Ishikawa (cell line): ENCODE data around the gene SEPHS1.

Experiments used
- CEBPB ChIP-seq: IDR thresholded peaks from 2 replicates; pipeline ENCODE4 v1.6.1; 2012
- CREB1 ChIP-seq: IDR thresholded peaks from 2 replicates; pipeline ENCODE4 v1.6.1; 2012; ENCODE audit warnings: low read depth
- EGR1 ChIP-seq: IDR thresholded peaks from 2 replicates; pipeline ENCODE4 v1.6.1; 2012
- EP300 ChIP-seq: IDR thresholded peaks from 2 replicates; pipeline ENCODE4 v1.6.1; 2012; ENCODE audit warnings: borderline replicate concordance
- FOXM1 ChIP-seq: IDR thresholded peaks from 2 replicates; pipeline ENCODE4 v1.6.1; 2012; ENCODE audit warnings: low read depth, borderline replicate concordance
- MAX ChIP-seq: IDR thresholded peaks from 2 replicates; pipeline ENCODE4 v1.6.1; 2012
- NFIC ChIP-seq: IDR thresholded peaks from 2 replicates; pipeline ENCODE4 v1.6.1; 2012
- RAD21 ChIP-seq: IDR thresholded peaks from 2 replicates; pipeline ENCODE4 v1.6.1; 2012; ENCODE audit warnings: low read depth
- REST ChIP-seq: IDR thresholded peaks from 2 replicates; pipeline ENCODE4 v1.6.1; 2012; ENCODE audit warnings: low read depth, mild to moderate bottlenecking
- TAF1 ChIP-seq: IDR thresholded peaks from 2 replicates; pipeline ENCODE4 v1.6.1; 2012; ENCODE audit warnings: low read depth, mild to moderate bottlenecking
- TCF12 ChIP-seq: IDR thresholded peaks from 2 replicates; pipeline ENCODE4 v1.6.1; 2012; ENCODE audit warnings: low read depth
- TEAD4 ChIP-seq: IDR thresholded peaks from 2 replicates; pipeline ENCODE4 v1.6.1; 2012
- USF1 ChIP-seq: IDR thresholded peaks from 2 replicates; pipeline ENCODE4 v1.6.1; 2012
- YY1 ChIP-seq: IDR thresholded peaks from 2 replicates; pipeline ENCODE4 v1.6.1; 2012; ENCODE audit warnings: low read depth
- ZBTB7A ChIP-seq: IDR thresholded peaks from 2 replicates; pipeline ENCODE4 v1.6.1; 2012; ENCODE audit warnings: low read depth

Gene SEPHS1

GRCh38 chr10:13337128-13337826 is 10.8 kb downstream of the SEPHS1 start:
- TF ChIP-seq TCF12 (no peak), RAD21 (no peak), REST (no peak), EGR1 (no peak), TEAD4 (no peak), EP300 (no peak), USF1 (no peak), FOXM1 (no peak), YY1 (no peak), MAX (no peak), CREB1 (no peak), NFIC (no peak), TAF1 (no peak), ZBTB7A (no peak), CEBPB (no peak)

- no peak for TF ChIP-seq RAD21
- TF ChIP-seq REST: no peak
- no peak for TF ChIP-seq CREB1
- TF ChIP-seq FOXM1: no peak
- TF ChIP-seq TCF12: no peak
- TF ChIP-seq CEBPB: no peak
- TF ChIP-seq NFIC: no peak
- TF ChIP-seq USF1: no peak
- TF ChIP-seq MAX: no peak
- no peak for TF ChIP-seq EP300
- TF ChIP-seq ZBTB7A: no peak
- TF ChIP-seq YY1: no peak
- TF ChIP-seq TEAD4: no peak
These were observed 12.2 kb downstream of the SEPHS1 start for GRCh38 chr10:13335881-13336280.

- TF ChIP-seq EP300: no peak
- no peak for TF ChIP-seq ZBTB7A
- TF ChIP-seq TAF1: no peak
- TF ChIP-seq FOXM1: no peak
- TF ChIP-seq CEBPB: no peak
- TF ChIP-seq USF1: no peak
These were observed 13.5 kb downstream of the SEPHS1 start for GRCh38 chr10:13334556-13334955.

- no peak for TF ChIP-seq CREB1
- TF ChIP-seq TCF12: no peak
- no peak for TF ChIP-seq NFIC
- no peak for TF ChIP-seq RAD21
- TF ChIP-seq REST: no peak
- no peak for TF ChIP-seq FOXM1
- no peak for TF ChIP-seq YY1
- TF ChIP-seq MAX: no peak
- TF ChIP-seq ZBTB7A: no peak
- TF ChIP-seq TAF1: no peak
- no peak for TF ChIP-seq CEBPB
- TF ChIP-seq EP300: no peak
- no peak for TF ChIP-seq EGR1
- no peak for TF ChIP-seq TEAD4
These were observed 16.4 kb downstream of the SEPHS1 start for GRCh38 chr10:13331646-13332045.
